GM13976 (cell line): Measurements from ENCODE around the gene UBAC2.
A peak's percentile ranks its signal among the peaks of the same experiment; 100 is the strongest.

Experiments used
- DNase-seq: peaks from one replicate; pipeline ENCODE4 v3.0.0; 2012; ENCODE audit warnings: low spot score
- CTCF ChIP-seq: IDR thresholded peaks from 2 replicates; pipeline ENCODE4 v1.5.1; 2012; ENCODE audit warnings: borderline replicate concordance, mild to moderate bottlenecking; ENCODE audit not compliant: insufficient read depth; ENCODE audit errors: extremely low read depth, missing control alignments, control extremely low read depth
- in situ Hi-C: fragments of 300-500 bp; cut with MboI; formaldehyde crosslinking; loops from one replicate; pipeline ENCODE4 v1.12.0; 2022; ENCODE audit warnings: low sequenced_read_pairs, mixed read lengths, inconsistent platforms; ENCODE audit not compliant: unreplicated experiment

The UBAC2 gene

DNA sequence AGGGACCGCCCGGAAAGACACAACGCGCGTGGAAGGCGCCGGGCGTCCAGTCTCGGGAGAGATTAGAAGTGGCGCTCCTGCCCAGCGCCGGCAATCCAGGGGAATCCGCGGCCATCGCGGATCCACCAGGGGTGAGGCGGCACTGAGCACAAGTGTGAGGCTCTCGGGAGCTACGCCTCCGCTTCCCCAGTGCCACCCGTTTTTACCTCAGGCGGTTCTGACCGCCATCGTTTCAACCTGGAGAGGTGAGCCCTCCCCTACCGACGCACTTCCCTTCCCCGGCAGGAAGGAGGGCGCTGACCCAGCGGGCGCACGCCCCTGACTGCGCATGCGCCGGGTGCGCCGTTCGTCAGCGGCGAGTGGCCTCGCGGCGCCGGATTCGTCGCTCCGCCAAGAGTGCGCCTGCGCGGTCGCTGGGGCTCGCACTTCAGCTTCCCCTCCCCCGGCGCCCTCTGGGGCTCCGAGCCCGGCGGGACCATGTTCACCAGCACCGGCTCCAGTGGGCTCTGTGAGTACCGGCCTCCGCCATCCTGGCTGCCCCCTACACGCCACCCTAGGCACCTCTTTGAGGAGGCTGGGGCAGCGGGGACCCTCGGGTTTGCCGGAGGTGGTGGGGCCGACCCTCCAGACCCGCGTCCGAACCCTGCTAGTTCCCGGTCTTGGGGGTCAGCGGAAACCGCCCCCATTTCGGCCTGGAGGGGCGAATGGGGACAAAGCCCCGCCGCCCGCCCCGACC lies at the start of gene UBAC2:
Gene UBAC2 (plus strand): TSS at position 423 of the 736 bp plus-strand sequence. CDS start 55 bp downstream, at position 478.
- no peak for TF ChIP-seq CTCF
- peak; percentile 99 for DNase-seq
- in situ Hi-C loops = no loop called here

GRCh38 chr13:99151516-99151915 lies 49.1 kb upstream of the UBAC2 start:
- TF ChIP-seq CTCF = no peak
- no peak for DNase-seq
- in situ Hi-C loops = no loop called here

GRCh38 chr13:99153219-99153618 lies 47.4 kb upstream of the UBAC2 start:
- DNase-seq = no peak
- no peak for TF ChIP-seq CTCF
- in situ Hi-C loops = no loop called here

- TF ChIP-seq CTCF = no peak
- no peak for DNase-seq
- in situ Hi-C loops = no loop called here
Observed at GRCh38 chr13:99154064-99154463, 46.6 kb upstream of the UBAC2 start.

DNA sequence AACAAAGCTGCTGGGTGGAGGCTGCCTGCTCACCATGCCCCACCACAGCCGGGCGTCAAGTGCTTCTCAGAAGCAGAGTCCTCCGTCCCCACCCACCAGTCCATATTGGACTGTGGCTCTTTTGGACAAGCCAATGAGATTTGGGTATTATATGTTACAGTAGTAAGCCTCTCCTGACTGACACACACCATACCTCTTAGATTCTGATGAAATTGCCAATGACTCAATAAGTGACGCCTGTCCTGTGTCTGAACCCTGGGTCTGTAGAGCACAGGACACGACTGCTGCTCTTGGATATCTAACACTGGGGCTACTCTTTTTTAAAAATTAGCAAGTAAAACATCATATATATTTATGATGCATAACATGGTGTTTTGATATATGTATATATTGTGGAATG lies 44.8 kb upstream of the UBAC2 start:
- in situ Hi-C loops = no loop called here
- no peak for DNase-seq
- no peak for TF ChIP-seq CTCF

DNA sequence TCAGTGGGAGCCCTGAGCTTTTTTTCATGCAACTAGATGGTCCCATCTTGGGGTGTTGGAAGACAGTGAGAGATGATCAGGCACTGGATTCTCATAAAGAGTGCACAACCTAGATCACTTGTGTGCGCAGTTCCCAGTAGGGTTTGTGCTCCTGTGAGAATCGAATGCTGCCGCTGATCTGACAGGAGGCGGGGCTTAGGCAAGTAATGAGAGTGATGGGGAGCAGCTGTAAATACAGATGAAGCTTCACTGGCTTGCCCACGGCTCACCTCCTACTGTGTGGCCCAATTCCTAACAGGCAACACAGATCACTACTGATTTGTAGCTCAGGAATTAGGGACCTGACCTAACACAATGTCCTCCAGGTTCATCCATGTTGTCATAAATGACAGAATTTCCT lies 43.6 kb upstream of the UBAC2 start:
- no peak for TF ChIP-seq CTCF
- in situ Hi-C loops = no loop called here
- DNase-seq = no peak
